Mononuclear cell (primary cell): ENCODE measurements around the gene TTLL12. TPM values are rescaled to one million over a fixed set of nuclear protein-coding genes. Genes with fewer than 3 reads are reported as not detected.

Experiments used
- H3K27me3 ChIP-seq: 2 replicates; pipeline ENCODE4 v1.6.0; 2011; ENCODE audit warnings: low read length, control low read depth; ENCODE audit not compliant: insufficient read depth
- H3K4me1 ChIP-seq: 2 replicates; pipeline ENCODE4 v1.5.1; 2011; ENCODE audit warnings: mild to moderate bottlenecking, low read length, control low read depth; ENCODE audit not compliant: insufficient read depth
- H3K4me3 ChIP-seq: 2 replicates; pipeline ENCODE4 v1.5.1; 2011; ENCODE audit warnings: mild to moderate bottlenecking, low read length, moderate library complexity
- H3K9me3 ChIP-seq: 2 replicates; pipeline ENCODE4 v1.5.1; 2011; ENCODE audit warnings: low read depth, mild to moderate bottlenecking, control low read depth, low read length
- total RNA-seq: library from RNA; depleted of rRNA; stranded (reverse); fragments of >200 nt; gene quantifications from one replicate; pipeline ENCODE4 v1.2.3, GENCODE V29; 2012

TTLL12 gene
- total RNA-seq = 4.3 TPM

- peak within 1 kb of the TSS; percentile 51 for H3K4me3 ChIP-seq
- no peaks in the 10 kb centered on the region for H3K27me3 ChIP-seq
- H3K9me3 ChIP-seq = no peaks in the 10 kb centered on the region
- H3K4me1 ChIP-seq = peaks cover 23% of the 10 kb centered on the region
Measured at GRCh38 chr22:43186272-43187170, at the start of gene TTLL12. TTLL12 (minus strand) TSS chr22:43187134; CDS start chr22:43187069, 65 bp downstream.

GRCh38 chr22:43235445-43236409 lies 48.8 kb upstream of the TTLL12 start:
- Histone ChIP-seq H3K27me3 (no peaks in the 10 kb centered on the region), H3K9me3 (no peaks in the 10 kb centered on the region), H3K4me1 (no peaks in the 10 kb centered on the region), H3K4me3 (no peak overlapping the region)

- no peak overlapping the region for H3K4me3 ChIP-seq
- no peaks in the 10 kb centered on the region for H3K4me1 ChIP-seq
- H3K27me3 ChIP-seq = no peaks in the 10 kb centered on the region
- H3K9me3 ChIP-seq = no peaks in the 10 kb centered on the region
Measured at GRCh38 chr22:43234264-43234988, 47.5 kb upstream of the TTLL12 start.

- Histone ChIP-seq H3K9me3 (no peaks in the 10 kb centered on the region), H3K4me3 (no peak overlapping the region), H3K4me1 (no peaks in the 10 kb centered on the region), H3K27me3 (no peaks in the 10 kb centered on the region)
Measured at GRCh38 chr22:43233529-43233928, 46.6 kb upstream of the TTLL12 start.

GRCh38 chr22:43232445-43232844 lies 45.5 kb upstream of the TTLL12 start:
- H3K27me3 ChIP-seq = no peaks in the 10 kb centered on the region
- H3K9me3 ChIP-seq = no peaks in the 10 kb centered on the region
- no peaks in the 10 kb centered on the region for H3K4me1 ChIP-seq
- no peak overlapping the region for H3K4me3 ChIP-seq

- no peaks in the 10 kb centered on the region for H3K27me3 ChIP-seq
- H3K4me1 ChIP-seq = no peaks in the 10 kb centered on the region
- H3K4me3 ChIP-seq = no peak overlapping the region
- H3K9me3 ChIP-seq = no peaks in the 10 kb centered on the region
Measured at GRCh38 chr22:43231724-43232034, 44.7 kb upstream of the TTLL12 start.

- no peaks in the 10 kb centered on the region for H3K9me3 ChIP-seq
- H3K4me3 ChIP-seq = no peak overlapping the region
- no peaks in the 10 kb centered on the region for H3K4me1 ChIP-seq
- no peaks in the 10 kb centered on the region for H3K27me3 ChIP-seq
Measured at GRCh38 chr22:43230971-43231723, 44.2 kb upstream of the TTLL12 start.

- Histone ChIP-seq H3K4me1 (no peaks in the 10 kb centered on the region), H3K4me3 (no peak overlapping the region), H3K9me3 (no peaks in the 10 kb centered on the region), H3K27me3 (no peaks in the 10 kb centered on the region)
Measured at GRCh38 chr22:43230571-43230970, 43.6 kb upstream of the TTLL12 start.

- H3K4me3 ChIP-seq = no peak overlapping the region
- H3K9me3 ChIP-seq = no peaks in the 10 kb centered on the region
- H3K27me3 ChIP-seq = no peaks in the 10 kb centered on the region
- H3K4me1 ChIP-seq = no peaks in the 10 kb centered on the region
Measured at GRCh38 chr22:43228863-43229262, 41.9 kb upstream of the TTLL12 start.

GRCh38 chr22:43228330-43228729 lies 41.4 kb upstream of the TTLL12 start:
- Histone ChIP-seq H3K4me1 (no peaks in the 10 kb centered on the region), H3K27me3 (no peaks in the 10 kb centered on the region), H3K4me3 (no peak overlapping the region), H3K9me3 (no peaks in the 10 kb centered on the region)

- H3K4me3 ChIP-seq = no peak overlapping the region
- H3K27me3 ChIP-seq = no peaks in the 10 kb centered on the region
- no peaks in the 10 kb centered on the region for H3K4me1 ChIP-seq
- H3K9me3 ChIP-seq = no peaks in the 10 kb centered on the region
Measured at GRCh38 chr22:43227239-43227630, 40.3 kb upstream of the TTLL12 start.

GRCh38 chr22:43226377-43227238 lies 39.7 kb upstream of the TTLL12 start:
- no peaks in the 10 kb centered on the region for H3K9me3 ChIP-seq
- no peaks in the 10 kb centered on the region for H3K4me1 ChIP-seq
- no peak overlapping the region for H3K4me3 ChIP-seq
- no peaks in the 10 kb centered on the region for H3K27me3 ChIP-seq

GRCh38 chr22:43225609-43226008 lies 38.7 kb upstream of the TTLL12 start:
- Histone ChIP-seq H3K4me1 (no peaks in the 10 kb centered on the region), H3K9me3 (no peaks in the 10 kb centered on the region), H3K4me3 (no peak overlapping the region), H3K27me3 (no peaks in the 10 kb centered on the region)
